ENCODE results near the gene HACD3. TPM values are rescaled to one million over a fixed set of nuclear protein-coding genes. Genes with fewer than 3 reads are reported as not detected.
A peak's percentile ranks its signal among the peaks of the same experiment; 100 is the strongest.

HACD3 gene
- total RNA-seq, 1 experiment from 2014 or later, result 157 TPM

DNA sequence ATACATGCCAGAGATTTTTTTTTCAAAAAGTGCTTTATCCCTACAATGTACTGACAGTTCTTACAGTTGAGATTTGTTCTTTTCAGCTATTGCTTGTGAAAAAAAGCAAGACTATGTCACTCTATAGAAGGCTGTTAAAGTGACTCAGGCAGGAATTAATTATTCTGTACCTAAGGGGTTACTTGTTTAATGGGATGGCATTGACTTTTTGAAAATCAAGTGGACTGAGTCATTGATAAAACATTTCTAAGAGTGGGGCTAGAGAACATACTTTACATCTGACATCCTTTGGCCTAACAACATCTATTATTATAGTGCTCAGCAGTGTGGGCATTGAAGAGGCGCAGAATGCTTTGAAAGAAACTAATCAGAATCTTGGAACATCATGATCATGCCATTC, 46.4 kb downstream of the HACD3 start:
- H3K4me1 ChIP-seq (ENCODE audit: insufficient read depth, low read length, poor library complexity, severe bottlenecking), result peaks cover 16% of the 10 kb centered on the region
- no TSS peak for BruUV-seq (replicated peaks)
- ChIA-PET POLR2A (ENCODE audit: low non-redundant PET) (interaction anchor here (0.6 kb wide), 1 partner anchor 272 kb away, joined by 3 read pairs; the partner anchor contains the start of gene RNU5B-1), CTCF (interaction anchor here (0.6 kb wide), 2 partner anchors 60 to 63 kb away, joined by 4 read pairs; no protein-coding TSS in a partner anchor)
- peak; percentile 31 for DNase-seq (ENCODE audit: low spot score)
- peaks cover 54% of the 10 kb centered on the region for H3K36me3 ChIP-seq (ENCODE audit: insufficient read depth, low read length, poor library complexity, severe bottlenecking)
- no peaks in the 10 kb centered on the region for H3K9me3 ChIP-seq (ENCODE audit: low read depth, low read length, poor library complexity, severe bottlenecking)
- no peak overlapping the region for H3K4me3 ChIP-seq (ENCODE audit: low read depth, low read length, poor library complexity, severe bottlenecking)
- no peak overlapping the region for H3K27ac ChIP-seq (ENCODE audit: low read depth, low read length, poor library complexity, severe bottlenecking)
- TF ChIP-seq EZH2 (IDR thresholded peaks at IDR 0.05; ENCODE audit: borderline replicate concordance, low read depth, low read length, poor library complexity, severe bottlenecking) (no peak), CTCF (conservative IDR thresholded peaks at IDR 0.05; ENCODE audit: low read depth, low read length) (no peak)
- intact Hi-C loops (cut with micrococcal nuclease; ENCODE audit: unreplicated experiment), result no loop called here
- H3K27me3 ChIP-seq (replicated peaks; ENCODE audit: insufficient read depth, low read depth, low read length, poor library complexity), result no peaks in the 10 kb centered on the region

DNA sequence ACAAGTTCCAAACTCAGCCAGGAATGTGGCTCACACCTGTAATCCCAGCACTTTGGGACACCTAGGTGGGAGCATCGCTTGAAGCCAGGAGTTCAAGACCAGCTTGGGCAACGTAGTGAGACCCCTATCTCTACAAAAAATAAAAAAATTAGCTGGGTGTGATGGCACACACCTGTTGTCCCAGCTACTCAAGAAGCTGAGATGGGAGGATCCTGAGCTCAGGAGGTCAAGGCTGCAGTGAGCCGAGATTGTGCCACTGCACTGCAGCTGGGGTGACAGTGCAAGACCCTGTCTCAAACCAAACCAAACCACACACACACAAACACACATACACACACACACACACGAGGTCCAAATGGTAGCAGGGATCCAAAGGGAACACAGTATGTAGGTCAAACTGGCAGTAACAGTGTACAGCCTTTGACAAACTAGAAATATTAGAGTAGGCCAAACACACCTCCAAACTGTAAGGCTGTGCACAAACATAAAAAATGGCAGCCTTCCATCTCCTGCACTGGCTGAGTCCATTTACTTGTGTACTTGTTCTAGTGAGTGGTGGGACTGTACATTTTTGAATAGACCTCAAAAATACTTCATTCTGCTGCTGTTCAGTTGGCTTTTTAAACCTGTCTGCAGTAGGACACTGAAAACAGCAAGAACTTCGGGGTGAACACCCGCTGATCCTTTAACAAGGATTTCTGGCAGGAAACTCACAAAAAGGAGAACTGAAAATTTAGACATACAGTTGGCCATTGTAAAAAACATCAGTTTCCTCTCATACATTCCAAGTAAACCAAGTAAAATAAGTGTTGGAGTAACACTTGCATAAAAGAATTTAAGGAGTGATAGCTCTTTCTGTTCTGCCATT, 47.1 kb downstream of the HACD3 start:
- peaks cover 53% of the 10 kb centered on the region for H3K36me3 ChIP-seq (ENCODE audit: insufficient read depth, low read length, poor library complexity, severe bottlenecking)
- POLR2A ChIA-PET (ENCODE audit: low non-redundant PET), result interaction anchor here (0.6 kb wide), 1 partner anchor 273 kb away, joined by 3 read pairs; the partner anchor contains the start of gene RNU5B-1

More for the DNA sequence above, 47.1 kb downstream of the HACD3 start:
- Histone ChIP-seq H3K4me1 (ENCODE audit: insufficient read depth, low read length, poor library complexity, severe bottlenecking) (peaks cover 16% of the 10 kb centered on the region), H3K4me3 (ENCODE audit: low read depth, low read length, poor library complexity, severe bottlenecking) (no peak overlapping the region), H3K9me3 (ENCODE audit: low read depth, low read length, poor library complexity, severe bottlenecking) (no peaks in the 10 kb centered on the region), H3K27ac (ENCODE audit: low read depth, low read length, poor library complexity, severe bottlenecking) (no peak overlapping the region), H3K27me3 (replicated peaks; ENCODE audit: insufficient read depth, low read depth, low read length, poor library complexity) (no peaks in the 10 kb centered on the region)
- BruUV-seq (replicated peaks), result TSS peak; percentile 77
- intact Hi-C loops (cut with micrococcal nuclease; ENCODE audit: unreplicated experiment), result no loop called here
- TF ChIP-seq CTCF (conservative IDR thresholded peaks at IDR 0.05; ENCODE audit: low read depth, low read length), result no peak
- TF ChIP-seq EZH2 (IDR thresholded peaks at IDR 0.05; ENCODE audit: borderline replicate concordance, low read depth, low read length, poor library complexity, severe bottlenecking), result no peak
- CTCF ChIA-PET, result interaction anchor here (0.6 kb wide), 2 partner anchors 60 to 63 kb away, joined by 4 read pairs; no protein-coding TSS in a partner anchor
- DNase-seq (ENCODE audit: low spot score), result no peak
